Ascending aorta (tissue), 2 donors: ENCODE data around the gene GPR4. TPM values are rescaled to one million over a fixed set of nuclear protein-coding genes. Genes with fewer than 3 reads are reported as not detected.

Experiments
- DNase-seq, 2 donors: peaks; one replicate each; pipeline ENCODE4 v3.0.0-alpha.2; 2019; ENCODE audit warnings: low spot score in 2 of 2
- H3K27ac ChIP-seq, 2 donors: fragments of 200-600 bp; sonication (generic); one replicate each; pipeline ENCODE4 v1.5.1; 2016 to 2017; ENCODE audit warnings: mild to moderate bottlenecking in 1 of 2
- H3K27me3 ChIP-seq: fragments of 200-600 bp; sonication (generic); one replicate; pipeline ENCODE4 v1.5.1; 2017
- H3K36me3 ChIP-seq, 2 donors: fragments of 200-600 bp; sonication (generic); one replicate each; pipeline ENCODE4 v1.5.1; 2016
- H3K4me1 ChIP-seq, 2 donors: fragments of 200-600 bp; sonication (generic); one replicate each; pipeline ENCODE4 v1.5.1; 2016 to 2017; ENCODE audit warnings: mild to moderate bottlenecking in 1 of 2
- H3K4me3 ChIP-seq, 2 donors: fragments of 200-600 bp; sonication (generic); one replicate each; pipeline ENCODE4 v1.5.1; 2016 to 2017; ENCODE audit warnings: mild to moderate bottlenecking in 1 of 2
- H3K9me3 ChIP-seq, 2 donors: fragments of 200-600 bp; sonication (generic); one replicate each; pipeline ENCODE4 v1.5.1; 2016
- CTCF ChIP-seq, 3 experiments: fragments of 200-600 bp in 2 of 3; fragments of 450-650 bp in 1 of 3; sonication (generic) in 2 of 3; IDR thresholded peaks; one replicate each; pipeline ENCODE4 v1.5.1; 2016 to 2019; ENCODE audit warnings: antibody characterized with exemption in 3 of 3, mild to moderate bottlenecking in 1 of 3, moderate library complexity in 1 of 3
- intact Hi-C: fragments of 100-400 bp; cut with DNase I; formaldehyde crosslinking; loops from one replicate; pipeline ENCODE4 v1.15.1; 2023
- total RNA-seq: library from RNA; depleted of rRNA; stranded (reverse); fragments of >200 nt; gene quantifications from one replicate; pipeline ENCODE4 v1.1.0, GENCODE V29; 2016

The GPR4 gene
- total RNA-seq, 1 donor from 2014 or later, result 14.0 TPM

- no peaks in the 10 kb centered on the region for H3K9me3 ChIP-seq
- peaks cover 20% of the 10 kb centered on the region for H3K27me3 ChIP-seq
- DNase-seq, result no peak
- intact Hi-C loops, result no loop called here
- peaks cover 0 to 7% of the 10 kb centered on the region in 2 donors for H3K4me1 ChIP-seq
- H3K27ac ChIP-seq, result no peak overlapping the region
- H3K36me3 ChIP-seq, result no peaks in the 10 kb centered on the region
- TF ChIP-seq CTCF (IDR thresholded peaks at IDR 0.05), result no peak
- H3K4me3 ChIP-seq, result no peak overlapping the region
These were observed 4.4 kb downstream of the GPR4 start for GRCh38 chr19:45597425-45598111.

- TF ChIP-seq CTCF (IDR thresholded peaks at IDR 0.05), result no peak
- intact Hi-C loops, result no loop called here
- Histone ChIP-seq H3K27ac (no peak overlapping the region), H3K4me3 (no peak overlapping the region), H3K36me3 (no peaks in the 10 kb centered on the region), H3K9me3 (no peaks in the 10 kb centered on the region), H3K27me3 (peaks cover 3% of the 10 kb centered on the region), H3K4me1 (peaks cover 0 to 7% of the 10 kb centered on the region in 2 donors)
- no peak for DNase-seq
These were observed 6.2 kb downstream of the GPR4 start for GRCh38 chr19:45595814-45596213.

GRCh38 chr19:45593520-45593919, 8.5 kb downstream of the GPR4 start:
- no peaks in the 10 kb centered on the region for H3K9me3 ChIP-seq
- no peaks in the 10 kb centered on the region for H3K27me3 ChIP-seq
- intact Hi-C loops, result no loop called here
- no peak for DNase-seq
- H3K4me3 ChIP-seq, result no peak overlapping the region
- H3K27ac ChIP-seq, result no peak overlapping the region
- TF ChIP-seq CTCF (IDR thresholded peaks at IDR 0.05), result no peak
- H3K36me3 ChIP-seq, result no peaks in the 10 kb centered on the region
- peaks cover 0 to 3% of the 10 kb centered on the region in 2 donors for H3K4me1 ChIP-seq

GRCh38 chr19:45592366-45592765, 9.6 kb downstream of the GPR4 start:
- Histone ChIP-seq H3K27ac (no peak overlapping the region), H3K4me1 (no peaks in the 10 kb centered on the region), H3K27me3 (no peaks in the 10 kb centered on the region), H3K36me3 (no peaks in the 10 kb centered on the region), H3K4me3 (no peak overlapping the region), H3K9me3 (no peaks in the 10 kb centered on the region)
- no peak for DNase-seq
- intact Hi-C loops, result no loop called here
- TF ChIP-seq CTCF (IDR thresholded peaks at IDR 0.05), result no peak

GRCh38 chr19:45591638-45592005, 10.4 kb downstream of the GPR4 start:
- no peaks in the 10 kb centered on the region for H3K27me3 ChIP-seq
- no peaks in the 10 kb centered on the region for H3K9me3 ChIP-seq
- no peaks in the 10 kb centered on the region for H3K4me1 ChIP-seq
- no peak for TF ChIP-seq CTCF (IDR thresholded peaks at IDR 0.05)
- H3K4me3 ChIP-seq, result no peak overlapping the region
- intact Hi-C loops, result no loop called here
- no peak for DNase-seq
- H3K27ac ChIP-seq, result no peak overlapping the region
- no peaks in the 10 kb centered on the region for H3K36me3 ChIP-seq
